Measurements from ENCODE around the gene ANKRD13B. TPM values are rescaled to one million over a fixed set of nuclear protein-coding genes. Genes with fewer than 3 reads are reported as not detected.

ANKRD13B gene
- total and polyA plus RNA-seq, 2 of the 13 experiments (the other 11 are each of a cell fraction or from before 2014, with no cell fraction given), result 1.7 to 1.8 TPM

GRCh38 chr17:29566473-29567303 lies 26.2 kb upstream of the ANKRD13B start, which contains the start of gene ABHD15 (continued):
- TF ChIP-seq MYC (CRISPR knock-in tag; IDR thresholded peaks at IDR 0.05; ENCODE audit: borderline replicate concordance) (no peak; the same call in 1 of the 2 replicates), ZNF558 (CRISPR knock-in tag; IDR thresholded peaks at IDR 0.05; ENCODE audit: borderline replicate concordance) (peak; percentile 41; the same call in 1 of the 2 replicates), EED (CRISPR knock-in tag; IDR thresholded peaks at IDR 0.05) (peak; percentile 75; the same call in 1 of the 2 replicates), RFXAP (CRISPR knock-in tag; IDR thresholded peaks at IDR 0.05; ENCODE audit: borderline replicate concordance) (no peak), IKZF1 (IDR thresholded peaks at IDR 0.05) (no peak), ZNF552 (CRISPR knock-in tag; IDR thresholded peaks at IDR 0.05; ENCODE audit: borderline replicate concordance) (no peak), ZKSCAN1 (IDR thresholded peaks at IDR 0.05; ENCODE audit: low read length) (no peak), TOPORS (CRISPR knock-in tag; IDR thresholded peaks at IDR 0.05) (0 out of 2 replicates have a peak, but pooled peaks have one; percentile 48), ZBTB20 (CRISPR knock-in tag; IDR thresholded peaks at IDR 0.05; ENCODE audit: borderline replicate concordance, low read depth) (no peak), ZFP41 (CRISPR knock-in tag; IDR thresholded peaks at IDR 0.05; ENCODE audit: borderline replicate concordance) (no peak), ZNF777 (CRISPR knock-in tag; IDR thresholded peaks at IDR 0.05) (peak; percentile 98), NR2F2 (IDR thresholded peaks at IDR 0.05; ENCODE audit: borderline replicate concordance, low read depth) (no peak), U2AF1 (optimal IDR thresholded peaks at IDR 0.05; ENCODE audit: low read depth, low read length) (no peak), SMARCC2 (IDR thresholded peaks at IDR 0.05) (no peak), ZC3H4 (CRISPR knock-in tag; IDR thresholded peaks at IDR 0.05; ENCODE audit: borderline replicate concordance) (no peak), HCFC1 (IDR thresholded peaks at IDR 0.05; ENCODE audit: low read depth, low read length) (no peak), HOXA5 (CRISPR knock-in tag; IDR thresholded peaks at IDR 0.05) (no peak), ZNF607 (CRISPR knock-in tag; IDR thresholded peaks at IDR 0.05; ENCODE audit: borderline replicate concordance) (peak; percentile 58; the same call in 1 of the 2 replicates), ZNF773 (CRISPR knock-in tag; IDR thresholded peaks at IDR 0.05; ENCODE audit: borderline replicate concordance) (no peak), HOXA9 (CRISPR knock-in tag; IDR thresholded peaks at IDR 0.05; ENCODE audit: borderline replicate concordance) (no peak), ZNF512 (CRISPR knock-in tag; IDR thresholded peaks at IDR 0.05) (no peak), FOXM1 (CRISPR knock-in tag; IDR thresholded peaks at IDR 0.05) (no peak), MAFF (IDR thresholded peaks at IDR 0.05; ENCODE audit: low read depth, low read length) (no peak), SIN3A (IDR thresholded peaks at IDR 0.05; ENCODE audit: borderline replicate concordance, low read depth, low read length) (peak; percentile 36; the same call in 1 of the 2 replicates), ZFP91 (CRISPR knock-in tag; IDR thresholded peaks at IDR 0.05; ENCODE audit: borderline replicate concordance) (peak; percentile 68; the same call in 1 of the 2 replicates), HNF4A (CRISPR knock-in tag; IDR thresholded peaks at IDR 0.05) (no peak), MAF1 (CRISPR knock-in tag; IDR thresholded peaks at IDR 0.05; ENCODE audit: borderline replicate concordance) (no peak), PBX2 (CRISPR knock-in tag; IDR thresholded peaks at IDR 0.05) (no peak)

Measured in HepG2 (cell line).